ENCODE measurements around the gene DHRSX. TPM values are rescaled to one million over a fixed set of nuclear protein-coding genes. Genes with fewer than 3 reads are reported as not detected.

Gene DHRSX
- total RNA-seq, 1 donor from 2014 or later, result 65.4 TPM

DNA sequence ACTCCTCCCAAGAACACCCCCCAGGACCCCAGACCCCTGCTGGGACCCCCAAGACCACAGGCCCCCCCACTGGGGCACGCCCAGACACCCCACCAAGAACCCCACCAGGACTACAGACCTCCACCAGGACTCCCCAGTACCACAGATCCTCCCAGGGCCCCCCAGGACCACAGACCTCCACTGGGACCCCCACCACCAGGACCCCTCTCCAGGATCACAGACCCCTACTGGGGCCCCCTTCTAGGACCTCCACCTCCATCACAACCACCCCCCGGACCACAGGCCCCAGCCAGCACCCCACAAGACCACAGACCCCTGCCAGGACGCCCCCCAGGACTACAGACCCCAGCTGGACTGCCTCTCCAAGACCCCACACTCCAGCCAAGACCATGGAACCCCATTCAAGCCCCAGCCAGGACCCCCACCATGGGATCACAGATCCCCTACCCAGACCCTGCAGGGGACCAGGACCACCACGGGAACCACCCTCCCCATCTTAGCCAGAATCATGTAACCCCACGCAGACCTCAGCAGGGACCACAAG is 855 bp upstream of the DHRSX start:
- H3K27ac Mint-ChIP-seq, result peak overlapping the region; percentile 87
- H3K4me3 Mint-ChIP-seq (ENCODE audit: low read depth), result peak overlapping the region; percentile 67
- no peaks in the 10 kb centered on the region for H3K9me3 Mint-ChIP-seq (ENCODE audit: low read depth)
- no peaks in the 10 kb centered on the region for H3K27me3 Mint-ChIP-seq
- no peak for DNase-seq (ENCODE audit: low spot score, unreplicated experiment)
- TF ChIP-seq, protein P1, sequence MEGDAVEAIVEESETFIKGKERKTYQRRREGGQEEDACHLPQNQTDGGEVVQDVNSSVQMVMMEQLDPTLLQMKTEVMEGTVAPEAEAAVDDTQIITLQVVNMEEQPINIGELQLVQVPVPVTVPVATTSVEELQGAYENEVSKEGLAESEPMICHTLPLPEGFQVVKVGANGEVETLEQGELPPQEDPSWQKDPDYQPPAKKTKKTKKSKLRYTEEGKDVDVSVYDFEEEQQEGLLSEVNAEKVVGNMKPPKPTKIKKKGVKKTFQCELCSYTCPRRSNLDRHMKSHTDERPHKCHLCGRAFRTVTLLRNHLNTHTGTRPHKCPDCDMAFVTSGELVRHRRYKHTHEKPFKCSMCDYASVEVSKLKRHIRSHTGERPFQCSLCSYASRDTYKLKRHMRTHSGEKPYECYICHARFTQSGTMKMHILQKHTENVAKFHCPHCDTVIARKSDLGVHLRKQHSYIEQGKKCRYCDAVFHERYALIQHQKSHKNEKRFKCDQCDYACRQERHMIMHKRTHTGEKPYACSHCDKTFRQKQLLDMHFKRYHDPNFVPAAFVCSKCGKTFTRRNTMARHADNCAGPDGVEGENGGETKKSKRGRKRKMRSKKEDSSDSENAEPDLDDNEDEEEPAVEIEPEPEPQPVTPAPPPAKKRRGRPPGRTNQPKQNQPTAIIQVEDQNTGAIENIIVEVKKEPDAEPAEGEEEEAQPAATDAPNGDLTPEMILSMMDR (IDR thresholded peaks at IDR 0.05; ENCODE audit: unreplicated experiment), result no peak
- no peaks in the 10 kb centered on the region for H3K36me3 Mint-ChIP-seq (ENCODE audit: insufficient read depth)
- peaks cover 22% of the 10 kb centered on the region for H3K4me1 Mint-ChIP-seq (ENCODE audit: low read depth)

DNA sequence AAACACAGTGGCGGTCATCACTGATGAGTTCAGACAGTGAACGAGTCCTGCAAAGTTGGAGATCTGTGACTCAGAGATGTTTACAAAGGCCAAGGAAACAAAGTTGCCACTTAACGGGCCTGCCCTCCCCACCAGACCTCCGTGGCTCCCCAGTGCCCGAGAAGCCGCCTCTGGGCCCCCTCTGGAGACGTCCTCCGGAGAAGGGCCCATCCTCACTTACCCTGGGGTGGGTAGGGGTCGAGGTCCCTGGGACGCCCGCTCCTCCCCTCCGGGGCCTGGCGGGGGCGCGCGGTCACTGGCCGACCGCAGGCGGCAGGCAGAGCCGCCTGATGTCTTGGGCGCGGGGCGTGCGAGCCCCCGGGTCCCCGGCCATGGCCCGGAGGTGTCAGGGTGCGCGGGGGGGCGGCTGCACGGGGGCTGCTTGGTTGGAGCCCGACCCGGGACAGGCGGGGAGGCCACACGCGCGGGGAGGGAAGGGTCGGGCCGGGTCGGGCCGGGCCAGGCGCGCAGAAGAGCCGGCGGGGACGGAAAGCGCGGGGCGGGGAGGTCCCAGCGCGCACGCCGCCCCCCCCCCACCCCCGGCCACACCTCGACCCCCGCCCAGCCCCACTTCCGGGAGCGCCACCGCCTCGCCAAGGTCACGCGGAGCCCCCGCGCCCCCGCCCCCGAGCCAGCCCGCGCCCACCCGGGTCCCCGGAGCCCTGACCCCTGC is 529 bp downstream of the DHRSX start:
- H3K27me3 Mint-ChIP-seq, result no peaks in the 10 kb centered on the region
- peak overlapping the region; percentile 80 for H3K4me3 Mint-ChIP-seq (ENCODE audit: low read depth)
- H3K9me3 Mint-ChIP-seq (ENCODE audit: low read depth), result no peaks in the 10 kb centered on the region
- DNase-seq (ENCODE audit: low spot score, unreplicated experiment), result peak; percentile 70
- H3K27ac Mint-ChIP-seq, result peak overlapping the region; percentile 93
- peaks cover 4% of the 10 kb centered on the region for H3K36me3 Mint-ChIP-seq (ENCODE audit: insufficient read depth)
- TF ChIP-seq, protein P1 (IDR thresholded peaks at IDR 0.05; ENCODE audit: unreplicated experiment), result peak; percentile 40
- peaks cover 24% of the 10 kb centered on the region for H3K4me1 Mint-ChIP-seq (ENCODE audit: low read depth)

DNA sequence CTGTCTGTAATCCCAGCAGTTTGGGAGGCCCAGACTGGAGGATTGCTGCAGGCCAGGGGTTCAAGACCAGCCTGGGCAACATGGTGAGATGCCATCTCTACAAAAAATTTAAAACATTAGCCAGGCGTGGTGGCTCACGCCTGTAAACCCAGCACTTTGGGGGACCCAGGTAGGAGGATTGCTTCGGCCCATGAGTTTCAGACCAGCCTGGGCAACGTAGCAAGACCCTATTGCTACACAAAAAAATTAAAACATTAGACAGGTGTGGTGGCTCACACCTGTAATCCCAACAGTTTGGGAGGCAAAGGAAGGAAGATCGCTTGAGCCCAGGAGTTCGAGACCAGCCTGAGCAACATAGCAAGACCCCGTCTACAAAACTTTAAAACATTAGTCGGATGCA is 1.3 kb downstream of the DHRSX start:
- Mint-ChIP-seq H3K9me3 (ENCODE audit: low read depth) (no peaks in the 10 kb centered on the region), H3K36me3 (ENCODE audit: insufficient read depth) (peaks cover 4% of the 10 kb centered on the region), H3K27me3 (no peaks in the 10 kb centered on the region), H3K4me3 (ENCODE audit: low read depth) (peak overlapping the region; percentile 80), H3K4me1 (ENCODE audit: low read depth) (peaks cover 24% of the 10 kb centered on the region), H3K27ac (peak overlapping the region; percentile 93)
- TF ChIP-seq, protein P1 (IDR thresholded peaks at IDR 0.05; ENCODE audit: unreplicated experiment), result no peak
- no peak for DNase-seq (ENCODE audit: low spot score, unreplicated experiment)

DNA sequence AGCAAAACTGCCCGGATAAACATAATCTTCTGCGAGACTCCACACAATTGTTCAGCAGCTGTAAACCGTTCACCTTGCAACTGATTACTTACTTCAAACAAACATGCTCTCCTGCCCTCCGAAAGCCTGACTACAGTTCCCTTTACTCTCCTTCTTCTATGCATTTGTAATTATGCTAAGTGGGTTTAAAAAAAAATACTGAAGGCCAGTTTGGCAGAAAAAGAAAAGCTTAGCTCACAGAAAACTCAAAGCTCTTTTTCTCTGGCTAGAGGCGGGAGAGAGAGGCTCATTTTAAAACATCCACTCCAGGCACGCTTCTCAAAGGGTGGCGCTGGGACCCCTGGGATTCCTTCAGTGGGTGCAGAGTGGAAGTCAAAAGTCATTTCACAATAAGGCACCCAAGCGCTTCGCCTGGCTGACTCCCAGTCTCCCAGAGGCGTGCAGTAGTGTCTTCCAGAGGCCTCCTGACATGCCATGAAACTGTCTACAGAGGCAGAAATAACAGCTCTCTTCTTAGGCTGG is 1.9 kb downstream of the DHRSX start:
- Mint-ChIP-seq H3K27ac (peak overlapping the region; percentile 93), H3K4me3 (ENCODE audit: low read depth) (peak overlapping the region; percentile 80), H3K9me3 (ENCODE audit: low read depth) (no peaks in the 10 kb centered on the region), H3K4me1 (ENCODE audit: low read depth) (peaks cover 24% of the 10 kb centered on the region), H3K36me3 (ENCODE audit: insufficient read depth) (peaks cover 4% of the 10 kb centered on the region), H3K27me3 (no peaks in the 10 kb centered on the region)
- TF ChIP-seq, protein P1 (IDR thresholded peaks at IDR 0.05; ENCODE audit: unreplicated experiment), result no peak
- DNase-seq (ENCODE audit: low spot score, unreplicated experiment), result no peak

DNA sequence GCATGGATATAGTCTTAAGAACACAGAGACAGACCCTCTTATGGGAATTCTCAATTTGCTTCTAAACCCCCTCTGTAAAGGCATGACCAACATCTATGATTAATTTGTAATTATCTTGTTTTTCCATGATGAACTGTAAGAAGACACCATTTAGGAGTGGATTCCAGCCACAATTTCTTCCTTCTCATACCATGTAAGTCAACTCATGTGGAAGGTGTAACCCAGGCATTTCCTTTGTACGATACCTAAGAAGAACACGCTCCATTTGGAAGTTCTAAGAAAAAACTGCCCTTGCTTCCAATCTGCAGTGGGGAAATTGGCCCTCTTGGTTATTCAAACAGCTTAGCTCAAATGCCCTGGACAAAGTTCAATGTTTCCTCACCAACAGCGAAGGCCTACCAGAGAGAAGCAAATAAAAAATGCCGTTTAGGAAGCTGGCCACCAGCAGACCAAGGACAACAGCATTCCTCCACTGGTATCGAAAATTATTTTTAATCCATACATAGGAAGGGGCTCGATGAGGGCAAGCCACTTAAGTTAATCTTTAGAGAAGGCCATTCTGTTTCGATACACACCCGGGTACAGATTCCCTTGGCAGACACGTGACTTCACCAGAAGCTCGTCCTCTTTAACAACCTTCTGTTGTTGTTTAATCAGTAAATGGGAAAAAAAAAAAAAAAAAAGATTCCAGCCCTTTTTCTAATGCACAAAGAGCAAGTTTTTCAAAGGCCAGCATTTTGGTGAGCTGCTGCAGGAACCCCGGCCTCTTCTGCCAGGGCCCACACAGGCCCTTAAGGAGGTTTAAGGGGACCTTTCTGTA is 2.6 kb downstream of the DHRSX start:
- DNase-seq (ENCODE audit: low spot score, unreplicated experiment), result no peak
- no peaks in the 10 kb centered on the region for H3K9me3 Mint-ChIP-seq (ENCODE audit: low read depth)
- H3K4me1 Mint-ChIP-seq (ENCODE audit: low read depth), result peaks cover 24% of the 10 kb centered on the region
- peak overlapping the region; percentile 93 for H3K27ac Mint-ChIP-seq
- peak overlapping the region; percentile 80 for H3K4me3 Mint-ChIP-seq (ENCODE audit: low read depth)
- TF ChIP-seq, protein P1 (IDR thresholded peaks at IDR 0.05; ENCODE audit: unreplicated experiment), result no peak
- H3K27me3 Mint-ChIP-seq, result no peaks in the 10 kb centered on the region
- H3K36me3 Mint-ChIP-seq (ENCODE audit: insufficient read depth), result peaks cover 4% of the 10 kb centered on the region

Data from progenitor cell of endocrine pancreas (in vitro differentiated cells).